ENCODE data around the gene NUDT15.
"Not testable (repeated sequence)": the region's sequence is repeated elsewhere in the genome, so short reads cannot be mapped to it uniquely, and the experiment has no call there.

NUDT15 gene

GRCh38 chr13:48043789-48044503, 6.4 kb downstream of the NUDT15 start:
- DNase-seq, result no peak

- DNase-seq, result no peak
These were observed 13.0 kb downstream of the NUDT15 start for GRCh38 chr13:48050550-48050949.

GRCh38 chr13:48054601-48055000, 17.1 kb downstream of the NUDT15 start:
- no peak for DNase-seq

GRCh38 chr13:48055712-48056111, 18.2 kb downstream of the NUDT15 start:
- DNase-seq, result no peak

- peak; percentile 68 for DNase-seq
These were observed 21.0 kb downstream of the NUDT15 start for GRCh38 chr13:48058536-48058935.

- not testable (repeated sequence) for DNase-seq
These were observed 22.4 kb downstream of the NUDT15 start for GRCh38 chr13:48059951-48060350.

GRCh38 chr13:48066310-48066989, 28.9 kb downstream of the NUDT15 start:
- DNase-seq, result peak; percentile 62

GRCh38 chr13:48068036-48068435, 30.5 kb downstream of the NUDT15 start:
- DNase-seq, result peak; percentile 92

GRCh38 chr13:48068952-48069351, 31.4 kb downstream of the NUDT15 start:
- DNase-seq, result no peak

GRCh38 chr13:48069573-48069972, 32.0 kb downstream of the NUDT15 start:
- DNase-seq, result no peak

- no peak for DNase-seq
These were observed 33.4 kb downstream of the NUDT15 start for GRCh38 chr13:48070942-48071341.

GRCh38 chr13:48072304-48072703, 34.8 kb downstream of the NUDT15 start:
- DNase-seq, result no peak

- no peak for DNase-seq
These were observed 35.3 kb downstream of the NUDT15 start for GRCh38 chr13:48072787-48073186.

- DNase-seq, result no peak
These were observed 36.5 kb downstream of the NUDT15 start for GRCh38 chr13:48074006-48074405.

GRCh38 chr13:48078251-48078656, 40.7 kb downstream of the NUDT15 start:
- DNase-seq, result peak; percentile 34

GRCh38 chr13:48081739-48082138, 44.2 kb downstream of the NUDT15 start:
- no peak for DNase-seq

- no peak for DNase-seq
These were observed 48.7 kb downstream of the NUDT15 start for GRCh38 chr13:48086272-48086671.

- peak; percentile 26 for DNase-seq
These were observed 56.1 kb downstream of the NUDT15 start for GRCh38 chr13:48093588-48093987.

GRCh38 chr13:48094404-48094780, 56.9 kb downstream of the NUDT15 start:
- DNase-seq, result peak; percentile 53

GRCh38 chr13:48094781-48095502, 57.4 kb downstream of the NUDT15 start, which contains the start of gene MED4:
Gene MED4, minus strand, starts transcription at chr13:48095104. Its CDS starts 26 bp downstream, at chr13:48095078.
- peak; percentile 97 for DNase-seq

GRCh38 chr13:48096670-48097069, 59.1 kb downstream of the NUDT15 start:
- DNase-seq, result no peak
